HL-60/S4 treated with retinoic acid at 250 ng/mL for 4 days and 3 days (cell line): ENCODE results near the gene DLGAP1.

Source experiments
- in situ Hi-C: fragments of 300-500 bp; cut with MboI; formaldehyde crosslinking; loops from 2 replicates; pipeline ENCODE4 v1.7.0; 2022; ENCODE audit warnings: low sequenced_read_pairs

Gene DLGAP1

DNA sequence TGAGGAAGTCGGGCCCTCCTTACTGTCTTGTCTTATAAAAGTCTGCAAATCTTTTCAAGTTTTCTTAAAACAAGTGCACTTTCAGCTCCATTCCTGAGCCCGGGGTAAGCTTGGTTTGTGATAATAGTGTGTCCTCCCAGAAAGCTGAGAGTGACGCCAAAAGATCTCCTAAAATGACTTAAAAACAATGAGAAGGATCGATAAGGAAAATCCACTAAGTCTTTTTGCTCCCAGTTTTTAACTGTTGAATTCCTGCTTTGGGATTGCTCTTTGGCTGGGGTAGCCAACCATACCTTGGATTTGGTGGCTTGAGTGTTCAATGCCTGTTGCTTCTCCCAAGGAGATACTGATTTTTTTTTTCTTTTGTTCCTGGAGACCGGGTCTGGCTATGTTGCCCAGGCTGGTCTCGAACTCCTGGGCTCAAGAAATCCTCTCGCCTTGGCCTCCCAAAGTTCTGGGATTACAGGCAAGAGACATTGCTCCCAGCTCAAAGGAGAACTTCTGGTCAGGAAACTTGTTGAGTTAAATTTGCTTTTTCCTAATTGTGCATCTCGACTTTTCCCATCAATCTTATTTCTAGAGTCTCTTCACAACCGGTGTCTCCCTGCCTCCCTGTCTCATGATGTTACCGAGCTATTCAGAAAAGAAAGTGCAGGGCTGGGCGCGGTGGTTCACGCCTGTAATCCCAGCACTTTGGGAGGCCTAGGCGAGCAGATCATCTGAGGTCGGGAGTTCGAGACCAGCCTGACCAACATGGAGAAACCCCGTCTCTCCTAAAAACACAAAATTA is 1002.2 kb downstream of the DLGAP1 start:
- in situ Hi-C loops, result loop anchor here (10.0 to 25.0 kb wide), 2 partner anchors 166 to 212 kb away; no protein-coding TSS in a partner anchor

DNA sequence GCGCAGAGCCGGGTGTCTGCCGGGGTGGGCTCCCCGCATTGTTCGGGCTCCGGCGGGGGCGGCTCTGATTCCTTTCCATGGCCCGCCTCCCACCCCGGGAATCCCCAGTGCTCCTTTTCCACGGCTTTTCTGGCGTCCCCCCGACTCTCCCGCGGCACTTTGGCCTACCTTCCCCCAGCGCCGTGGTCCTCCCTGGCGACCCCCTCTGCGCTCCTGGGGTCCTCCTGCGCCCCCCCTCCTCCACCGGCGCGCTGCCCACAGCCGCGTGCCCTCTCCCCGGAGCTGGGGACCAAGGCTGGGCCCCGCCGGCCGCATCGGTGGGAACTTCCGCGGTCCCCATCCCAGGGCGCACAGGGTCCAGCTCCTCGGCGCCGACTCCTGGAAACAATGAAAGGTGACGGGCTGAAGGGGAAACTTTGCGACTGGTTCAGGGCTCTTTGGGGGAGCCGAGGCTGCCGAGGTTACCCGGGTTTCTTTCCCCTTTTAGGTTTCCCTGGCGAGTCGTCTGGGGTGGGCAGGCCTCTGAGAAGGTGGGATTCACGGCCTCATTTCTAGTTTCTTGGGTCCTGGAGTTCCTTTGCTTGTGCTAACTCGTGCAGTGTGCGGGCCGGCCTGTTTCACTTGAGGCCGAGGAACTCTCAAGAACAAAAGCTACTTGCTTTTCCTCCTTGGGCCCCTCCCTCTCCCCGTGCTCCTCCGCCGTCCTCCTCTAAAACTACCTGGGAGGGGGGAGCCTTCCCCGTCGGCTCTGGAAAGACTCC is 1002.9 kb downstream of the DLGAP1 start:
- in situ Hi-C loops, result loop anchor here (10.0 to 25.0 kb wide), 2 partner anchors 165 to 213 kb away; no protein-coding TSS in a partner anchor

DNA sequence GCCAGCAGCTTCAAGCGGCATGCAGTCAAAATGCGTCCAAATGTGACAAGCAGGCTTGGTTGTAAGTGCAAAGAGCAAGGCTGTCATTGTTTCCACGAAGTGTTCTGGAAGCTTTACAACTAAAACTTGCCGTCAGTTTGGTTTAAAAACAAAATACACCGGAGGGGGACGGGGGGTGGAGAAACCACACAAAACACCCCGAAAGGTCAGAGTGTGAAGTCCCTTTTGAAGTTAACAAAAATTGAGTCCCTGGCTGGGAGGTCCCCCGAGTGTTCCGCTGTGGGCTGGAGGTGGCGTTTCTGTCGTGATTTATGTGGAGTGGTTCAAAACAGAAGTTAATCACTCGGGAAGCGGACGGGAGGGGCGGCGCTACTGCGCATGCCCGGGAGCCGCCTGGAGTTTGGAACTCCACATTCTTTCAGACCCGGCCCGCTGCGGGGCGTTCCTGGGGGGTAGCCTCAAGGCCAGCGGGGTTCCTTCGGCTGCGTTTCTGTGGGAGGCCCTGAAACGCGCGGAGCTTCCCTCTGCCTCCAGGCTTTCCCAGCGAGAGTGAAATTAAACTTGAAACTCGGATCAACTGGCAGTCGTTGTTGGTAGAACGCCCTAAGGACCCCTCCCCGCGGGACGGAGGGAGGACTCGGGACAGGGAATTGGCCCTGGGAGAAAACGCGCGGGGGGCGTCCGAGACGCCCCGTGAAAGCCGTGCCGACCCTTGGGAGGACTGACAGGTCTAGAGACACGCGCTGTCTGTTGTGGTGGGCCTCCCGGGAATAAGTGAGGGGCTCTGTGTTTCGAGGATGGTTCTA is 1003.7 kb downstream of the DLGAP1 start:
- in situ Hi-C loops, result loop anchor here (10.0 to 25.0 kb wide), 2 partner anchors 164 to 213 kb away; no protein-coding TSS in a partner anchor

DNA sequence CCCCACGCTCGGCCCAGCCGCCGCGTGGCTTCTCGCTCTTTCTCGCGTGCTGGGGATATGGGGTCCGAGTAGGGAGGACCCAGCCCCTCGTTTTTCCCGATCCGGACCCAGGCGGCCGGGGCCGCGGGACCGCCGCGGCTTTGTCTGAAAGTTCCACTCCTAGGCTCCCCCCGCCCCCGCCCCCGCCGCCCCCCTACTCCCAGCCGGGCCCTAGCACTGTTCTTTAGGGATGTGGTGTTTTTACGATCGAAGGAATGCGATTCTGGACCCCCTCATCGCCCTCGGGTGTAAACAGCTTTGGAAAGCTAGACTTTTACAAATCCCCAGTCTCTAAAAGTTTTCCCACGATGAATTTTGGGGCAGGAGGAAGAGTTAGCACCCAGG is 1004.3 kb downstream of the DLGAP1 start:
- in situ Hi-C loops, result loop anchor here (10.0 to 25.0 kb wide), 2 partner anchors 163 to 214 kb away; no protein-coding TSS in a partner anchor

DNA sequence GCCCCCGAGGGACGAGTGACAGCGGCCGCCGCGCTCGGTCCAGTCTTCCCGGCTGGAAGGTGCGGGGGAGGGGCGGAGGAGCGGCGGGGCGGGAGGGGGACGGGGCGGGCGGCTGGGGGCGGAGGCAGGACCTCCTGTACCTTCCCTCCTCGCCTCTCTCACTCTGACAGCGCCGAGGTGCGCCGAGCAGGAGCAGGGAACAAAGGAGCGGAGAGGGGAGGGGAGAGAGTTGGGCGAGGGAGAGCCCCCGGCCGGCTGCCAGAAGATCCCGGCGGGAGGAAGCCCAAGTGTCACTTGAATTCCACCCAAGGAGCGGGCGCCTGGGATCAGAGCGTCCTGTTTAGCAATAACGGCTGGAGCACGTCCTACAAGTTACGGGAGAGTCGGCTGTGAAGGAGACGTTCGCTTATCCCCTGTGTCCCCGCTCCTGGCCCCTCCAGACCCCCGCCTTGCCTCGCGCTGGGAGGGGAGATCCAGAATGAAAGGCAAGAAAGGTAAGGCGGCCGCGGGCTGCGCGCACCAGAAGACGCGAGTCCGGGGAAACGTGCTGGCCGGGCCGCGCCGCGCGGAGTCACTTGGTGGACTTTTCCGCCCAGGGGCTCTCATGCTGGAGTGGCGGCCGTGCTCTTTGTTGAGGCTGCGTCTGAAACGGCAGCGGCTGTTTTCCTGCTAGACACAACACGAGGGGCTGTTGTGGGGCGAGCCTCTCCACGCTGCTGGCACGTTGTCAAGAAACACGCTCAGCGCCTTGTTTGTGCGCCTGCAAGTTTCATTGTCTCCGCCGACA is 1004.9 kb downstream of the DLGAP1 start, which contains the start of gene TGIF1:
TSS of gene TGIF1 (plus strand) at position 161 of the 787 bp plus-strand sequence. CDS start at position 479, 318 bp downstream.
- in situ Hi-C loops, result loop anchor here (10.0 to 25.0 kb wide), 2 partner anchors 163 to 215 kb away; no protein-coding TSS in a partner anchor

DNA sequence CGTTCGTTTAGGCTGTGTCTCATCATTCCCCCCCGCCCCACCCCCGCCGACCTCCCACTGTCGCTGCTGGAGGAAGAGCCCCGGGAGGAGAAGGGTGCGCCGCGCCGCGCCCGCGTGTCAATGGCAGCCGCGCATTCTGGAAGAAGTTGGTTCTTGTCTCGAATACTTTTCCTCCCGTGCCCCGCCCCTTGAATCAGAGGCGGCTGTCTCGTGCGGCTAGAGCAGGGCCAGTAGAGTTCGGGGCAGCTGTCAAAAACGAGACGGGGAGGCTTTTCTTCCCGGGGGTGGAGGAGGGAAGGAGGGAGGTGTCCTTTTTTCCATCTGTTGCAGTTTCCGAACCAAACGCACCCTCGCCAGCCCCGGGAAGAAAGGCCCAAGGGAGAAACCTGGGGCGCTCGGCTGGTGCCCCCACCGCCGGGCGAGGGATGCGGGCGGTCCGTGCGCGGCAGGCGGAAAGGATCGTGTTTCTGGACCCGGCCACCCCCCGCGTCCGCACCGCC is 1005.5 kb downstream of the DLGAP1 start:
- in situ Hi-C loops, result loop anchor here (10.0 to 25.0 kb wide), 2 partner anchors 162 to 215 kb away; no protein-coding TSS in a partner anchor

DNA sequence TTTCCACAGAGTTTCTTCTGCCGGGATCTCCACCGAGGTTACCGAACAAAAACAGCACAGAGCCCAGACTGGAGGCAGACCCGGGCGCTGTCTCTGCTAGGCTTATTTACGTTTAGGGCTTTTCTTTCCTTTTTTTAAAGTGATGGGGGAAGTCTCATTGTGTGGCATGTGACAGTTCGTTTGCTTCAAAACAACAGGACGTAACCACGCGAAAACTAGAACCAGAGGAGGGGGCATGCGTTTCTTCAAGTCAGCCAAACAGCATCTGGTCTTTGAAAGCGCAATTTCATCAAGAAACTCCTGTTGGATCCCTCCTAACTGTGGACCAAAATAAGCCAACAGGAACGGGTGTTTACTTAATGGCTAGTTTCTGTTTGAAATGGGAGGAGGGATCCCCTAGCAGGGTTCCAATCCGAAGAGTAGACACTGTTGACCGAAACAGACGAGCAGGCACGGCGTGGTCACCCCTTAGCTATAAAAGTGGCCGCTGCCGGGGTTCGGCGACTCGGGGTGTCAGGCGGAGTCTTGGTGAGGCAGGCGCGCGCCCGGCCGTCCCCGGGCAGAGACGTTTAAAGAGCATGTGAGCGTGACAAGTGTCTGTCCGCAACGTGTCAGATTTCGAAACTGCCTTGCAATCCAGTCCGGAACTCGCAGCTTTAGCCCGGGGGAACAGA is 1006.1 kb downstream of the DLGAP1 start:
- in situ Hi-C loops, result no loop called here

DNA sequence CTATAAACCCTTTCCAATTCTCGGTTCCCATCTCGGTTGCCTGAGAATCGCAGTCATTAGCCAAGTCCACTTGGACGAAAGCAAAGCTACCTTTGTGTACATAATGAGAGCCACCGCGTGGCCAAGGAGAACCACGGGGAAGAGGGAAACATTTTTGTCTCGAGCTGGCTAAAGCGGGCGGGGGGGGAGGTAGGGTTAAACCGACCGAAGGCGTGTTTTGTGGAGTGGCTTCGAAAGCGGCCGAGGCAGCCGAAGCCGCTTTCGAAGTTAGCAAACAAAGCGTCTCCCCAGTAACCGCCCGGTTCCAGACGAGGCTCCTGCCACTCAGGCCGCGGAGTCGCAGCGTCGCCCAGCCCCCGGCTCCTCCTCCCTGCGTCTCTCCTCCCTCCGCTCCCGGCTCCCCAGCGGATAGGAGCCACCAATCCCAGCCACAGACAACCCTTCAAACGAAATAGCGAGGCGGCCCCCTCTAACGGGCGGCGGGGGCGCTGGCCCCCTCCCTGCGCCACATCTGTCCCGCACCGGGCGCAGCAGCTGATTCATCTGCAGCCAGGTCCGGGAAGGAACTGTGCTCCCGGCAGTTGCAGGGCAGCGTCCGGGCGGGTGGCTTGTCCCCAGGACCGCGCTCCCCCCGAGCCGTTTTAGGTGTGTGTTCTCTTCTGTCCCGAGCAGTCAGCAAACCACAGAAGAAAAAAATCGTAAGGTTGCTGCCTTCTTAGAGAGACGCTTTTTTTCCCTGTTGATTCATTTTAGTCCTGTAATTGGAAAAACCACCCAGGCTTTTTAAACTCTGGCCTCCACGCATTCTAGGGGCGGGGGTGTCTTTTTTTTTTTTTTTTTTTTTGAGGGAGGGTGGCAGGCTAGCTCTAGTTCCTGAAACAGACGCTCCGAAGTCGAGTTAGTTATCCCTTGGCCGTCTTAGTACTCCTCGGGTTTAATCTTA is 1006.9 kb downstream of the DLGAP1 start:
- in situ Hi-C loops, result no loop called here

DNA sequence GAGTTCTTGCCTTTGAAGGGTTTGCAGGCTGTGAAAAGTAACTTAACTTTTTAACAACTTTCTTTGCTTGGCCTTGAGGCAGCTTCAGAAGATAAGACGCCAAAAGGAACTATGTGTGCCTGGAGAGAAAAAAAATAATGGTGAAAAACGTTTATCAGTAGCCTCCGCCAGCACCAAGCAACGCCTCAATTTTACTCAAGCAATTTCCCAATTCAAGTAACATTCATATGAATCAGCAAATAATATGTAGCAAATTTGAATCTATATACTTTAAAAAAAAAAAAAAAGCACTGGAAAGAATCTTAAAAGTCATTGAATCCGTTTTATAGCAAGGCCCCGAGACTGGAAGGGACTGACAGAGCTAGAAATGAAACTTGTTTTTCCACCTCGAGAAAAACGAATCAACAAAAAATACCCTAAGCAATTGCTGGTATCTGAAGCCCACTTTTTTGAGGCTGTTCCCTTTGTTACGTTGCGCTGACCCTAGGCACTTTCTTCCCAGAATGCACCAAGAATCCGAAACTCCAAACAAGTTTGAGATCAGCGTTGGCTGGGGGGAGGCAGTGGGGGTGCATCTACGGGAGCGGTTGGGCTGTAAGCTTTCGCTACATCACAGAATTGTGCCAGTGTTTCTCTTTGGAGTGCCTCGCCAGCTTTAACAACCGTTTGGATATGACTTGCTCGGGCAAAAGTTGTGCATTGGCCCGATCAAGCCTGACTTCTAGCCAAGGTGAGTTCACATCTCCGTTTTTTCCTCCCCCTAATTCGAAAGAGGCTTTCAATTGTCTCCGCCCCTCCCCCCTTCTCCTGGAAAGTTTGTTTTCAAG is 1007.8 kb downstream of the DLGAP1 start:
- in situ Hi-C loops, result no loop called here
